Mesenchymal stem cell (in vitro differentiated cells and primary cell): ENCODE measurements around the gene LY6G5B.

Source experiments
- DNase-seq: peaks from one replicate; pipeline ENCODE4 v3.0.0-alpha.2; 2013
- H2AFZ ChIP-seq: one replicate; pipeline ENCODE4 v1.6.1; 2013; ENCODE audit warnings: low read depth, mild to moderate bottlenecking, control low read depth, inconsistent platforms, low read length, moderate library complexity
- H2AK5ac ChIP-seq: 2 replicates; pipeline ENCODE4 v1.6.1; 2013; ENCODE audit warnings: low read length, moderate library complexity, mild to moderate bottlenecking, inconsistent platforms; ENCODE audit not compliant: severe bottlenecking
- H2BK120ac ChIP-seq: one replicate; pipeline ENCODE4 v1.6.1; 2013; ENCODE audit warnings: low read depth, mild to moderate bottlenecking, inconsistent platforms, low read length, moderate library complexity
- H2BK12ac ChIP-seq, 2 experiments: one replicate each; pipeline ENCODE4 v1.6.1; 2013; ENCODE audit warnings: inconsistent platforms in 2 of 2, low read length in 2 of 2, mild to moderate bottlenecking in 2 of 2, moderate library complexity in 2 of 2, control low read depth in 1 of 2
- H2BK15ac ChIP-seq: one replicate; pipeline ENCODE4 v1.6.1; 2013; ENCODE audit warnings: mild to moderate bottlenecking, low read depth, inconsistent platforms; ENCODE audit not compliant: poor library complexity, severe bottlenecking
- H2BK5ac ChIP-seq: 2 replicates; pipeline ENCODE4 v1.6.1; 2013; ENCODE audit warnings: low read depth, mild to moderate bottlenecking, low read length, control low read depth, inconsistent platforms; ENCODE audit not compliant: poor library complexity, severe bottlenecking
- H3K14ac ChIP-seq, 2 experiments: one replicate each; pipeline ENCODE4 v1.6.1; 2013; ENCODE audit warnings: inconsistent platforms in 2 of 2, low read length in 2 of 2, control low read depth in 1 of 2, mild to moderate bottlenecking in 1 of 2, moderate library complexity in 1 of 2
- H3K18ac ChIP-seq, 2 experiments: one replicate each; pipeline ENCODE4 v1.6.1; 2013; ENCODE audit warnings: inconsistent platforms in 2 of 2, low read length in 2 of 2, control low read depth in 1 of 2, low read depth in 1 of 2, mild to moderate bottlenecking in 1 of 2
- H3K23ac ChIP-seq, 2 experiments: one replicate each; pipeline ENCODE4 v1.6.1; 2013; ENCODE audit warnings: inconsistent platforms in 2 of 2, low read length in 2 of 2, mild to moderate bottlenecking in 2 of 2, moderate library complexity in 2 of 2, control low read depth in 1 of 2
- H3K27ac ChIP-seq: 2 replicates; pipeline ENCODE4 v1.5.1; 2013; ENCODE audit warnings: mild to moderate bottlenecking, moderate library complexity, low read length, control low read depth, inconsistent platforms; ENCODE audit not compliant: poor library complexity, severe bottlenecking
- H3K27me3 ChIP-seq, 2 experiments: 2 replicates each; pipeline versions ENCODE4 v1.6.1 to v1.7.0; 2013; ENCODE audit warnings: low read length in 2 of 2, mild to moderate bottlenecking in 2 of 2, moderate library complexity in 2 of 2, control low read depth in 1 of 2, inconsistent platforms in 1 of 2; ENCODE audit not compliant: control insufficient read depth in 1 of 2, insufficient read depth in 1 of 2
- H3K36me3 ChIP-seq, 2 experiments: 2 replicates each; pipeline versions ENCODE4 v1.6.1 to v1.7.0; 2013; ENCODE audit warnings: low read length in 2 of 2, control low read depth in 1 of 2, inconsistent platforms in 1 of 2, low read depth in 1 of 2, mild to moderate bottlenecking in 1 of 2; ENCODE audit not compliant: insufficient read depth in 2 of 2, control insufficient read depth in 1 of 2
- H3K4ac ChIP-seq, 2 experiments: one replicate each; pipeline ENCODE4 v1.6.1; 2013; ENCODE audit warnings: inconsistent platforms in 2 of 2, low read length in 2 of 2, mild to moderate bottlenecking in 2 of 2, moderate library complexity in 2 of 2, control low read depth in 1 of 2, low read depth in 1 of 2
- H3K4me1 ChIP-seq: 2 replicates; pipeline ENCODE4 v1.6.1; 2013; ENCODE audit warnings: low read depth, low read length, control low read depth; ENCODE audit not compliant: control insufficient read depth, insufficient read depth
- H3K4me2 ChIP-seq: 2 replicates; pipeline ENCODE4 v1.6.1; 2013; ENCODE audit warnings: low read length, mild to moderate bottlenecking, inconsistent platforms; ENCODE audit not compliant: poor library complexity, severe bottlenecking
- H3K4me3 ChIP-seq, 2 experiments: 2 replicates each; pipeline versions ENCODE4 v1.5.1 to v1.7.0; 2013; ENCODE audit warnings: low read length in 2 of 2, mild to moderate bottlenecking in 2 of 2, control low read depth in 1 of 2, low read depth in 1 of 2; ENCODE audit not compliant: insufficient read depth in 1 of 2
- H3K79me1 ChIP-seq: replicated peaks from 2 replicates; pipeline ENCODE4 v1.6.1; 2013; ENCODE audit warnings: mild to moderate bottlenecking, control low read depth, low read length, inconsistent platforms; ENCODE audit not compliant: poor library complexity, severe bottlenecking
- H3K9ac ChIP-seq: 2 replicates; pipeline ENCODE4 v1.7.0; 2013; ENCODE audit warnings: mild to moderate bottlenecking, low read length, moderate library complexity
- H3K9me3 ChIP-seq: 2 replicates; pipeline ENCODE4 v1.7.0; 2013; ENCODE audit warnings: mild to moderate bottlenecking, low read length; ENCODE audit not compliant: control insufficient read depth
- H4K8ac ChIP-seq: one replicate; pipeline ENCODE4 v1.6.1; 2013; ENCODE audit warnings: inconsistent platforms, mild to moderate bottlenecking, low read length, moderate library complexity
- H4K91ac ChIP-seq: one replicate; pipeline ENCODE4 v1.6.1; 2013; ENCODE audit warnings: mild to moderate bottlenecking, low read length, inconsistent platforms
- WGBS: methylation state at CpG from one replicate; pipeline ENCODE4 v1.1.7; 2013; ENCODE audit warnings: mixed read lengths; 5-methylcytosine and 5-hydroxymethylcytosine counted together

LY6G5B gene

DNA sequence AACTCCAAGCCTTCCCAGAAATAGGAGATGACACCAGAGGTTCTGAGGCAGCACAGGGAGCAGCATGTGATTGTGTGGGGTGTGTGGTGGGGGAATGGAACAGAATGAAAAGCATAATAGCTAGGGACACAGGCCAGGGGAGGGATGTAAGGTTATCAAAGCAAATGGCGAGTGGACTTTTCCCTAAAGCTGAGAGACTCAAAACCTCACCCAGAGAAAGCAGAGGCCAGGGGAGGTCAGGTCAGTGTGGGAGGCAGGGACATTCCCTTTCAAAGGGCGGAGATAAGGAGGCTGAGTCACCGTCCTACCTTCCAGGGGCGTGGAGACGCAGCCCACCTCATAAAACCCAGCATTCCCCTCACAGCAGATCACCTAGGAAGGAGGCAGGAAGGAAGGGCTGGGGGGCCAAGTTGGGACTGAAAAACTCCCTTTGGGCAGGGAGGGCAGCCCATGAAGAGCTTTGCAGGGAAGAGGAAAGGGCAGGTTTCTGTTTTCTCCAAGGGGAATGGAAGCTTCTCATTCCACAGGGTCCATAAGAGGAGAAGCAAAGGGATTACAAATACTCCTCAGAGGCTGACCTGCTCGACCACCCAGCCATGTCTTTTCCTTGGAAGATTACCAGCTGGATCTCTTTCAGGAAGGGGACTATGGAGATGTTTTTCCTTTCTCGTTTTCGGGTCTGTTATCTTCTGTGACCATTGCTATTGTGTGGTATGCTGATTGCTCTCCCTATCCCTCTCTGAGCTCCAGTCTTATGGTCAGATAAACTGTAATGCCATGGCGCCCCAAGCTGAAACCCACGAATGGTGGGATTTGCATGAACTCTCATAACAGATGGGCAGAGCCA, 20.7 kb downstream of the LY6G5B start:
- H3K4ac ChIP-seq: no peak overlapping the region
- no peak overlapping the region for H4K8ac ChIP-seq
- no peak overlapping the region for H2BK120ac ChIP-seq
- H2BK15ac ChIP-seq: no peak overlapping the region
- peaks cover 2% of the 10 kb centered on the region for H3K4me1 ChIP-seq
- H3K79me1 ChIP-seq: peaks cover 9% of the 10 kb centered on the region
- H3K4me3 ChIP-seq: no peak overlapping the region
- no peak overlapping the region for H4K91ac ChIP-seq
- no peaks in the 10 kb centered on the region for H3K27me3 ChIP-seq
- no peaks in the 10 kb centered on the region for H3K9me3 ChIP-seq
- no peak overlapping the region for H3K23ac ChIP-seq
- H2AFZ ChIP-seq: no peak overlapping the region
- no peak overlapping the region for H3K4me2 ChIP-seq
- H3K27ac ChIP-seq: no peak overlapping the region
- H3K36me3 ChIP-seq: peaks cover 86 to 94% of the 10 kb centered on the region in 2 experiments
- WGBS: 86% methylated on average over 6 of the region's 10 CpGs
- no peak overlapping the region for H2BK5ac ChIP-seq
- no peak overlapping the region for H2BK12ac ChIP-seq
- no peak overlapping the region for H3K9ac ChIP-seq
- H3K14ac ChIP-seq: no peak overlapping the region
- DNase-seq: no peak
- no peak overlapping the region for H2AK5ac ChIP-seq
- H3K18ac ChIP-seq: no peak overlapping the region

DNA sequence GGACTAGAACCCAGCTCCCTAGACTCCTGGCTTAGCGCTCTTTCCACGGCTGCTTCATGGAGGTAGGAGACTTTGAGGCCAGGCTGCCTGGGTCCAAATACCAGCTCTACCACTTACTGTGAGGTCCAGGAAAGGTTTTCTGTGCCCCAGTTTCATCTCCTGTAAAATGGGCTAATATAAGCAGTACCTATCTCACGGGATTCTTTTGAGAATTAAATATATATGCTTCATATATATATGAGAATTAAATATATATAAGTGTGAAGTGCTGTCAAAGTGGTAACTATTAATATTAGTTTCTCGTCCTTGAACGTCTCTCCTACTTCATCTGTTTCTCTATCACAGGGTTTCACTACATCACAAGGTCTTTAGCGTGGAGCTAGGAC, 21.3 kb downstream of the LY6G5B start:
- Histone ChIP-seq H3K27me3 (no peaks in the 10 kb centered on the region), H2AK5ac (no peak overlapping the region), H3K14ac (no peak overlapping the region), H3K4me1 (peaks cover 2% of the 10 kb centered on the region), H4K8ac (no peak overlapping the region), H3K23ac (no peak overlapping the region), H2AFZ (no peak overlapping the region), H3K4me3 (no peak overlapping the region), H3K27ac (no peak overlapping the region), H3K18ac (no peak overlapping the region), H3K4me2 (no peak overlapping the region), H4K91ac (no peak overlapping the region), H3K36me3 (peaks cover 85 to 93% of the 10 kb centered on the region in 2 experiments), H2BK120ac (no peak overlapping the region), H3K79me1 (peaks cover 9% of the 10 kb centered on the region), H3K9me3 (no peaks in the 10 kb centered on the region), H2BK12ac (no peak overlapping the region), H2BK15ac (no peak overlapping the region), H2BK5ac (no peak overlapping the region), H3K4ac (no peak overlapping the region), H3K9ac (no peak overlapping the region)
- DNase-seq: no peak
- WGBS: 96% methylated on average over 4 of the region's 6 CpGs

DNA sequence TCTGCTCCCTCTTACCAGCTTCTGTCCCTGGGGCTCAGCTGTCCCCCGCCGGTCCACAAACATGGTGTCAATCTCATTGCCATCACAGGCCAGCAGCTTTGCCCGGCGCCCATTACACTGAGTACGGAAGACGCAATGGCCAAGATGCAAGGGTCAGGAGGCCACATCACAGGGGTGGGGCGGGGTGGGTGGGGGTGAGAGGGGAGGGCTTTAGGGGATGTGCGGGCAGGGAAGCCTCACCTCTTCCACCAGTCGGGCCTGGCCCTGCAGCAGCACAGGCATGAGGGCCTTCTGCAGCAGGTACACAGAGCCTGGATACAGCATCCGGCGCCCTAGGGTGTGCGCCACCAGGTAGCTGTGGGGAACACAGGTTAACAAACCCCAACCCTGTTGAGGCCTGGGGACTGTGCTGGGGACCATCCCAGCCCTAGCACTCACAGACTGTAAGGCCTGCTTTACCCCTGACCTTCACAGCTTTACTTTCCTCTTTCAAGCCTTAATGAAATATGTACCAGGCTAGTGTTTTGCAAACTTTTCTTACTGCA, 21.9 kb downstream of the LY6G5B start:
- H4K8ac ChIP-seq: no peak overlapping the region
- no peak overlapping the region for H2BK12ac ChIP-seq
- no peak overlapping the region for H2BK5ac ChIP-seq
- peaks cover 2% of the 10 kb centered on the region for H3K4me1 ChIP-seq
- WGBS: 98% methylated on average over 12 of the region's 12 CpGs
- H3K36me3 ChIP-seq: peaks cover 80 to 92% of the 10 kb centered on the region in 2 experiments
- H3K27ac ChIP-seq: no peak overlapping the region
- no peak overlapping the region for H4K91ac ChIP-seq
- H2AK5ac ChIP-seq: no peak overlapping the region
- no peak overlapping the region for H3K4me3 ChIP-seq
- H3K18ac ChIP-seq: no peak overlapping the region
- no peak overlapping the region for H3K4ac ChIP-seq
- no peaks in the 10 kb centered on the region for H3K27me3 ChIP-seq
- no peak overlapping the region for H2BK120ac ChIP-seq
- H3K14ac ChIP-seq: no peak overlapping the region
- no peak overlapping the region for H2AFZ ChIP-seq
- no peak overlapping the region for H3K23ac ChIP-seq
- H3K9ac ChIP-seq: no peak overlapping the region
- no peak overlapping the region for H2BK15ac ChIP-seq
- H3K79me1 ChIP-seq: peaks cover 9% of the 10 kb centered on the region
- no peaks in the 10 kb centered on the region for H3K9me3 ChIP-seq
- DNase-seq: no peak
- H3K4me2 ChIP-seq: no peak overlapping the region

DNA sequence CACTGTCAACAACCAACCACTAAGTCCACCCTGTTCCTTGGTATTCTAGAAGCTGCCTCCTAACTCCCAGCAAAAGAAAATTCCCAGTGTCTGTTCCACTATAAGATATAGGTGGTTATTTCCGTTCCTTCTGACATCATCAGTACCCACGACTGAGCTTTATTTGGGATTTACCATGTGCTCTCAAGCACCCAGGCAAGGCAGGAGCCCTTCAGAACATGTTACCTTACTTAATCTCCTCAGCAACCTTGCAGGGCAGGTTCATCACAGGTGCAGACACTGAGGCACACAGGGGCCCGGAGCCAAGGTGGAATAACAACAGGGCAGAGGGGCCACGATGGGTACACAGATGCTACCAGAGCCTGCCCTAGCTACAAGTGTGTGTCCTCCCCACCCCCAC, 22.6 kb downstream of the LY6G5B start:
- Histone ChIP-seq H3K23ac (no peak overlapping the region), H4K8ac (no peak overlapping the region), H2AFZ (no peak overlapping the region), H2BK5ac (no peak overlapping the region), H3K79me1 (peaks cover 9% of the 10 kb centered on the region), H2BK15ac (no peak overlapping the region), H3K27ac (no peak overlapping the region), H3K18ac (no peak overlapping the region), H3K14ac (no peak overlapping the region), H3K9ac (no peak overlapping the region), H3K4me3 (no peak overlapping the region), H3K36me3 (peaks cover 77 to 90% of the 10 kb centered on the region in 2 experiments), H2BK120ac (no peak overlapping the region), H3K27me3 (no peaks in the 10 kb centered on the region), H2BK12ac (no peak overlapping the region), H3K4me1 (peaks cover 2% of the 10 kb centered on the region), H4K91ac (no peak overlapping the region), H3K9me3 (no peaks in the 10 kb centered on the region), H3K4me2 (no peak overlapping the region), H3K4ac (no peak overlapping the region), H2AK5ac (no peak overlapping the region)
- no peak for DNase-seq
- WGBS: 93% methylated on average over 4 of the region's 4 CpGs
